A673 (cell line): ENCODE data around the gene TBCD. TPM values are rescaled to one million over a fixed set of nuclear protein-coding genes. Genes with fewer than 3 reads are reported as not detected.

Source experiments
- BruUV-seq: library from RNA; stranded (reverse); fragments of 400-500 nt; replicated peaks from 2 replicates; lab custom pipeline; 2021; lab: Mats Ljungman, UMichigan
- CTCF ChIA-PET: fragments of 300-600 bp; sonication (Branson Sonifier 250); formaldehyde crosslinking; loops from one replicate; lab custom pipeline; 2022; ENCODE audit warnings: antibody characterized with exemption; lab: Charles Lee
- POLR2A ChIA-PET: fragments of 300-600 bp; sonication (Branson Sonifier 250); formaldehyde crosslinking; loops from one replicate; lab custom pipeline; 2022; ENCODE audit warnings: antibody characterized with exemption; ENCODE audit not compliant: low non-redundant PET; lab: Charles Lee
- DNase-seq: peaks from one replicate; pipeline ENCODE4 v3.0.0-alpha.2; 2015; ENCODE audit warnings: low spot score
- H3K27ac ChIP-seq: fragments of 200-600 bp; sonication (generic); 2 replicates; pipeline ENCODE4 v1.5.1; 2016; ENCODE audit warnings: mixed run types, low read depth, mild to moderate bottlenecking, mixed read lengths, antibody characterized with exemption, low read length; ENCODE audit not compliant: poor library complexity, severe bottlenecking
- H3K27me3 ChIP-seq: fragments of 200-600 bp; sonication (generic); replicated peaks from 2 replicates; pipeline ENCODE4 v1.6.1; 2017; ENCODE audit warnings: mixed run types, low read depth, mild to moderate bottlenecking, mixed read lengths, antibody characterized with exemption, low read length; ENCODE audit not compliant: insufficient read depth, poor library complexity
- H3K36me3 ChIP-seq: fragments of 200-600 bp; sonication (generic); 2 replicates; pipeline ENCODE4 v1.6.1; 2016; ENCODE audit warnings: mixed run types, mild to moderate bottlenecking, mixed read lengths, antibody characterized with exemption, low read length; ENCODE audit not compliant: insufficient read depth, poor library complexity, severe bottlenecking
- H3K4me1 ChIP-seq: fragments of 200-600 bp; sonication (generic); 2 replicates; pipeline ENCODE4 v1.6.1; 2017; ENCODE audit warnings: mixed run types, mild to moderate bottlenecking, mixed read lengths, antibody characterized with exemption, low read length; ENCODE audit not compliant: insufficient read depth, poor library complexity, severe bottlenecking
- H3K4me3 ChIP-seq: fragments of 200-600 bp; sonication (generic); 2 replicates; pipeline ENCODE4 v1.5.1; 2016; ENCODE audit warnings: low read depth, mixed run types, mild to moderate bottlenecking, mixed read lengths, low read length; ENCODE audit not compliant: poor library complexity, severe bottlenecking
- H3K9me3 ChIP-seq: fragments of 200-600 bp; sonication (generic); 2 replicates; pipeline ENCODE4 v1.6.1; 2016; ENCODE audit warnings: mixed run types, low read depth, mild to moderate bottlenecking, mixed read lengths, antibody characterized with exemption, low read length; ENCODE audit not compliant: poor library complexity, severe bottlenecking
- CTCF ChIP-seq: fragments of 300-800, 200-600 bp; sonication (generic); conservative IDR thresholded peaks from 2 replicates; pipeline ENCODE4 v1.5.1; 2017; ENCODE audit warnings: low read depth, mild to moderate bottlenecking, antibody characterized with exemption, low read length, moderate library complexity, mixed read lengths
- EZH2 ChIP-seq: fragments of 200-600 bp; sonication (generic); IDR thresholded peaks from 2 replicates; pipeline ENCODE4 v1.6.1; 2017; ENCODE audit warnings: borderline replicate concordance, low read depth, mild to moderate bottlenecking, mixed read lengths, antibody characterized with exemption, low read length; ENCODE audit not compliant: poor library complexity, severe bottlenecking
- intact Hi-C: fragments of 100-400 bp; cut with micrococcal nuclease; formaldehyde crosslinking; loops from one replicate; pipeline ENCODE4 v1.10.0; 2022; ENCODE audit not compliant: unreplicated experiment
- total RNA-seq: library from RNA; stranded (reverse); gene quantifications from 2 replicates; pipeline ENCODE4 v1.2.3, GENCODE V29; 2021

TBCD gene
- total RNA-seq, 1 experiment from 2014 or later = 113 TPM

- TF ChIP-seq CTCF (no peak), EZH2 (no peak)
- Histone ChIP-seq H3K4me1 (peaks cover 13% of the 10 kb centered on the region), H3K27me3 (no peaks in the 10 kb centered on the region), H3K27ac (no peak overlapping the region), H3K4me3 (no peak overlapping the region), H3K36me3 (no peaks in the 10 kb centered on the region), H3K9me3 (no peaks in the 10 kb centered on the region)
- BruUV-seq = no TSS peak
- intact Hi-C loops = no loop called here
- POLR2A ChIA-PET = no interaction called here
- DNase-seq = no peak
- CTCF ChIA-PET = no interaction called here
Measured at GRCh38 chr17:82713071-82713723, 38.7 kb upstream of the TBCD start.

- intact Hi-C loops = no loop called here
- Histone ChIP-seq H3K9me3 (no peaks in the 10 kb centered on the region), H3K4me3 (peak within 1 kb of the TSS; percentile 98), H3K27me3 (no peaks in the 10 kb centered on the region), H3K36me3 (peaks cover 5% of the 10 kb centered on the region), H3K27ac (peak within 1 kb of the TSS; percentile 89), H3K4me1 (peaks cover 13% of the 10 kb centered on the region)
- BruUV-seq = no TSS peak
- POLR2A ChIA-PET = interaction anchor here (0.5 to 0.7 kb wide), 2 partner anchors 331 to 791 kb away, joined by 3 to 10 read pairs; no protein-coding TSS in a partner anchor
- CTCF ChIA-PET = interaction anchor here (0.7 kb wide), 1 partner anchor 105 kb away, joined by 8 read pairs; no protein-coding TSS in a partner anchor
- DNase-seq = peak; percentile 95
- no peak for TF ChIP-seq CTCF
- TF ChIP-seq EZH2 = no peak
Measured at GRCh38 chr17:82716203-82717010, 35.5 kb upstream of the TBCD start, which contains the start of gene FN3KRP. Gene FN3KRP (plus strand): TSS chr17:82716706. CDS start chr17:82716756, 50 bp downstream.

- DNase-seq = no peak
- Histone ChIP-seq H3K4me1 (peaks cover 13% of the 10 kb centered on the region), H3K36me3 (peaks cover 5% of the 10 kb centered on the region), H3K27ac (no peak overlapping the region), H3K9me3 (no peaks in the 10 kb centered on the region), H3K4me3 (no peak overlapping the region), H3K27me3 (no peaks in the 10 kb centered on the region)
- intact Hi-C loops = no loop called here
- ChIA-PET CTCF (no interaction called here), POLR2A (no interaction called here)
- BruUV-seq = no TSS peak
- TF ChIP-seq EZH2 (no peak), CTCF (no peak)
Measured at GRCh38 chr17:82718986-82719685, 32.7 kb upstream of the TBCD start.
